ENCODE data around the gene OR6K6. TPM values are rescaled to one million over a fixed set of nuclear protein-coding genes. Genes with fewer than 3 reads are reported as not detected.

The OR6K6 gene
- total RNA-seq, 2 experiments from 2014 or later, result not detected

Other genes with a start within 250 kb of the OR6K6 start
- not detected for gene OR6Y1, start 200.3 kb upstream of the OR6K6 start, total RNA-seq
- gene OR6P1, start 184.1 kb upstream of the OR6K6 start, total RNA-seq, result not detected
- gene OR10X1, start 174.8 kb upstream of the OR6K6 start, total RNA-seq, result not detected
- gene OR10Z1, start 149.5 kb upstream of the OR6K6 start, total RNA-seq, result not detected
- under 1 TPM in 1 of 2 experiments, not detected in 1; 0.10 TPM for gene SPTA1, start 68.0 kb upstream of the OR6K6 start, total RNA-seq
- not detected for gene OR6K2, start 54.1 kb upstream of the OR6K6 start, total RNA-seq
- gene OR6K3, start 34.0 kb upstream of the OR6K6 start, total RNA-seq, result not detected
- not detected for gene OR6N1, start 17.5 kb downstream of the OR6K6 start, total RNA-seq
- gene OR6N2, start 26.5 kb downstream of the OR6K6 start, total RNA-seq, result not detected
- not detected for gene MNDA, start 76.6 kb downstream of the OR6K6 start, total RNA-seq
- gene PYHIN1, start 176.8 kb downstream of the OR6K6 start, total RNA-seq, result 10 to 100 TPM; 12.2 to 13.1 TPM